CD4-positive, alpha-beta T cell treated with Interleukin-21 for 1 hour (primary cell): ENCODE results near the gene SUSD2.
"Not testable (repeated sequence)": the region's sequence is repeated elsewhere in the genome, so short reads cannot be mapped to it uniquely, and the experiment has no call there.

Experiments used
- DNase-seq: peaks from one replicate; pipeline ENCODE4 v3.0.0-alpha.2; 2020

The SUSD2 gene, protein sequence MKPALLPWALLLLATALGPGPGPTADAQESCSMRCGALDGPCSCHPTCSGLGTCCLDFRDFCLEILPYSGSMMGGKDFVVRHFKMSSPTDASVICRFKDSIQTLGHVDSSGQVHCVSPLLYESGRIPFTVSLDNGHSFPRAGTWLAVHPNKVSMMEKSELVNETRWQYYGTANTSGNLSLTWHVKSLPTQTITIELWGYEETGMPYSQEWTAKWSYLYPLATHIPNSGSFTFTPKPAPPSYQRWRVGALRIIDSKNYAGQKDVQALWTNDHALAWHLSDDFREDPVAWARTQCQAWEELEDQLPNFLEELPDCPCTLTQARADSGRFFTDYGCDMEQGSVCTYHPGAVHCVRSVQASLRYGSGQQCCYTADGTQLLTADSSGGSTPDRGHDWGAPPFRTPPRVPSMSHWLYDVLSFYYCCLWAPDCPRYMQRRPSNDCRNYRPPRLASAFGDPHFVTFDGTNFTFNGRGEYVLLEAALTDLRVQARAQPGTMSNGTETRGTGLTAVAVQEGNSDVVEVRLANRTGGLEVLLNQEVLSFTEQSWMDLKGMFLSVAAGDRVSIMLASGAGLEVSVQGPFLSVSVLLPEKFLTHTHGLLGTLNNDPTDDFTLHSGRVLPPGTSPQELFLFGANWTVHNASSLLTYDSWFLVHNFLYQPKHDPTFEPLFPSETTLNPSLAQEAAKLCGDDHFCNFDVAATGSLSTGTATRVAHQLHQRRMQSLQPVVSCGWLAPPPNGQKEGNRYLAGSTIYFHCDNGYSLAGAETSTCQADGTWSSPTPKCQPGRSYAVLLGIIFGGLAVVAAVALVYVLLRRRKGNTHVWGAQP

DNA sequence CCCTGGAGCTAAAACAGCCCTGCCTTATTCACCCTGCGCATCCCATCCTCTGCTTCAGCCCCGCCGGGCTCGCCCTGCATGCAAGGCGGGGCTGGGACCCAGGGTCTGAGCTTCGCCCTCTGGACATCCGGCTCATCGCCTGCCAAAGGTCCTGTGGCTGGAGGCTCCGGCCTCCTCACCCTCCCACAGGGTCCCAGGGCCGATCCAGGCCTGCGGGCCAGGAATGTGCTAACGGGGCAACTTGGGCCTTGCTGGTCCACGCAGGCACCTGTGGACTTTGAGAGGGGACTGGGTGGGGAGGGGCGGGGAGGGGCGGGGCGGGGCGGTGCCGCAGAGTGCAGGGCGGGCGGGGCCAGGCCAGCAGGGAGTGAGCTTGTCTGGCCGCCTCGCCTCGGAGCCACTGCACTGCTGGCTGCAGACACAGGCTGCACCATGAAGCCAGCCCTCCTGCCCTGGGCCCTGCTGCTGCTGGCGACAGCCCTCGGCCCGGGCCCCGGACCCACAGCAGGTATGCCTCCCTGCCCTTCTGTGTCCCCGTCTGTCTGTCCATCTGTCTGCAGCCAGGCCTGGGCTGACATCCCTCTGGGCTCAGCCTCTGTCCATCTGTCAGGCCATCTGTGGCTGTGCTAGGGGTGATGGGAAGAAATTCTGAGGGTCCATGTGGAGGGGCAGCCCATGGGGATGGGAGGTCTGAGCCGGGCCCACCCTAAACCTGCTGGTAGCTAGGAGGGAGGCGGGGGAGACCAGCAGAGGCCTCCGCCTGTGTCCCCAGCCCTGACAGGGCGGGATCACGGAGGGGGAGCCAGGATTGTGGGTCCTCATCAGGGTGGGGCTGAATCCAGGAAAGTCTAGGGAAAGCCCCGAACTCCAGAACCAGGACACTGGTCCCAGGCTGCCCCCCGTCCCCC lies at the start of gene SUSD2:
SUSD2 (plus strand) TSS at position 400 of the 908 bp plus-strand sequence; CDS start at position 433, 33 bp downstream.
- DNase-seq: no peak

DNA sequence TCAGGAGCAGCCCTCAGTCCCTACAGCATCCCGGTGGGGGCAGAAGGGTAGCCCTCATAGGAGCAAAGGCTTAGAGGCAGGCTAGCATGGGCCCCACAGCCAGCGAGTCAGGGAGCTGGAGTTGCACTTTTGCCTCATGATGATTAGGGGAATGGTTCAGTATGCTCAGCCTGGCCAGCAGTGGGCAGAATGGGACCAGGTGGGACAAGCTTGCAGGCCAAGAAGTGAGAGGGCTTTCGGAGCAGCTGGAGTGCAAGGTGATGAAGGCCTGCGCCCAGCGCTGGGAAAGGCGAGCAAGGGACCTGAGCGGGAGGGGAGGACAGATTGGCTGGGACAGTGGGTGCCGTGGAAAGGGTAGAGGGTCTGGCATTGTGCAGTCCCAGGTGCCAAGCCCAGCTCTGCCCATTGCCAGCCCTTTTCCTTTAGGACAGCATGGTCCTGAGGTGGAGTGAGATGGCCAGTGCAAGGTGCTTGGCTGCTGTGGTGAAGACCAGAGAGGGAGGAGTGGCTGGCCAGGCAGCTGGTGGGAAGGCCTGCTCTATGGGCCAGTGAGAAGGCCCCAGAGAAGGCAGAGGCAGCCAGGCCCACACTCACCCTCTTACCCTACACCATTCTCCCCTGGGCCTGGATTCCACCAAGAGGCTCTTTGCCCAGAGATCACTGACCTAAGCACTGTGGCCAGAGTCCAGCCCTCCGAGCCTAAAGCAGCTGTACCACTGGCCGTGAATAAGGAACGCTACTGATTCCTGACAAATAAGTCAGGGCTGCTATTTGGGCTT lies 47.9 kb upstream of the SUSD2 start:
- peak; percentile 56 for DNase-seq

DNA sequence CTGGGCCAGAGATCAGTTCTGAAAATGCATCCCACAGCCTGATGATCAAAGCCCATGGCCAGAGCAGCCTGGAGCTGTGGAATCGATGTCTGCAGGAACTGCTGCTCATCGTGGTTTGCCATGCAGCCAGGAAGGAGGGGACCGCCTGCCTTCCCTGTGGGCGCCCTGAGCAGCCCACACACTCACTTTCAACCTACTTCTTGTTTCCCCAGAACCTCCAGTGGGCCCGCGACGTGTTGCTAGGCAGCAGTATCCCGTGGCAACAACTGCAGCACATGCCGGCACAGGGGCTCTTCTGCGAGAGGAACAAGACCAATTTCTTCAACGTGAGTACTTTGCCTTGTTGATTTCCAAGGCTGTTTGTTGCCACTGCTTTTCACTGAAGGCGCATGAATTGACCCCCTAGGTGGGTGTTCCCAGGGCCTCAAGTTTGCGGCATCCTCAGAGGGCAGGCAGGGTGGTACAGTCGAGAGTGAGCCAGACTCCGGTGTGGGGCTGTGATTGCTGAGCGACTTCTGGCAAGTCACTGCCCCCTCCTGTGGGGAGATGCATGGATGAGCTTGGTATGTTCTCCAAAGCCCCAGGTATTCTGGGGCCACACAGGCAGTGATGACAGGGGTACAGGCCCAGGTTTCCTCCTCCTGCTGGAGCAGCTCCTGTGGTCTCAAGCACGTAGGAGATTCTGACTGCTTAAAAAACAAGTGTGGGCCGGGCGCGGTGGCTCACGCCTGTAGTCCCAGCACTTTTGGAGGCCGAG lies 47.0 kb upstream of the SUSD2 start:
- DNase-seq: peak; percentile 68

DNA sequence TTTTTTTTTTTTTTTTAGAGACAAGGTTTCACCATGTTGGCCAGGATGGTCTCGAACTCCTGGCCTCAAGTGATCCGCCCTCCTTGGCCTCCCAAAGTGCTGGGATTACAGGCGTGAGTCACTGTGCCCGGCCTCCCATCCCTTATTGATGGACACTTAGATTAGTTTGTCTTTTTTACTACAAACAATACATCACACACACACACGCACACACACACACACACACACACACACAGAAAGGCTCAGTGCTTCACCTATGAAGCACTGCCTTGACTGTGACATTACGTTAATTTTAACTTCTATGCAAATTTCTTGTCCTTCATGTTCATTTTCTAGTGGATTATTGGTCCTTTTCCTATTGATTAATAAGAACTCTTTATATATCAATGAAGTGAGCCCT lies 44.8 kb upstream of the SUSD2 start:
- DNase-seq: not testable (repeated sequence)

DNA sequence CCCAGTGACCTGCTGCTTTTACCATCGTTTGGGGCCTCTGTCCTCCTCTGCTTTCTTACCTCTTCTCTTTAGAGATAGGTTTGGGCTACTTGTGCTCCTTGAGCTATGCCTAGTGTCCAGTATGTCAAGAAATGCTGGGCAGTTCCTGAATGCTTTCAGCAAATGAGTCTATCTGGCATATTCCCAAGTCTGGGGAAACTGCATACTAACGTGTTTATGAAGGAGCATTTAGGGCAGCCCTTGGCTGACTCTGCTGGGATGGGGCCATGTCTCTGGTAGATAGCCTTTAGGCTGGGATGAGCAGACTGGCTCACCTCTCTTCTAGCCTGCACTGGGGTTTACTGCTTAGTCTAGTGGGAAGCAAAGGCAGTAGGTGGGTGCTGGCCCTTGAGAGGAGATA lies 43.7 kb upstream of the SUSD2 start:
- DNase-seq: no peak

DNA sequence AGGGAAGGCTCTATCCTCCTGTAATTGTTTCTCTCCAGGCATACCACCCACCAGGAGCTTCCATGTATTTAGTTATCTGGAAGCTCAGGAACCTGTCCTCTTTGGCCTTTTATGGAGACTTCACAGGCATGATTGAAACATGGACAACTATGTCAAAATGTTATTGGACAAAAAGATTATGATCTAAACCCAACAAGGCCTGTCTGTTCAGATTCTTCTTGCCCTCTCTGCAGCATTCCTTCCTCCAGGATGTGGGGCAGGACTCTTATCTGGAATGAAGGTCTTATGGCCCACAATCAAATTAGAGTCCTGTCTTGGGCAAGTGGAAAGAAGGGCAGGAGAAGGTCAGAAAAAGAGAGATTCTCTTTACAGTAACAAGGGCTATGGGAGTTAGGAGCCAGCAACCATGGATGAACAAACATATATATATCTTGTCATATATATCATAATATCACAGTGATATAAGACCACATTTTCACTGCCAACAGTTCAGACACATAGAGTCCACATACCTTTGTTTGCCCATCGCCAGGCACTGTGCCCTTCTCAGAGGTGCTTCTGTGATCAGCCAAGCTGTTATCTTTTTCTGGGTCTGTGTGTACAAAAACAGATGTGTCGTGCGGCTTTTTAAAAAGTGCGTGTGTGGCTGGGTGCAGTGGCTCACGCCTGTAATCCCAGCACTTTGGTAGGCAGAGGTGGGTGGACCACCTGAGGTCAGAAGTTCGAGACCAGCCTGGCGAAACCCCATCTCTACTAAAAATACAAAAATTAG lies 42.5 kb upstream of the SUSD2 start:
- DNase-seq: no peak

DNA sequence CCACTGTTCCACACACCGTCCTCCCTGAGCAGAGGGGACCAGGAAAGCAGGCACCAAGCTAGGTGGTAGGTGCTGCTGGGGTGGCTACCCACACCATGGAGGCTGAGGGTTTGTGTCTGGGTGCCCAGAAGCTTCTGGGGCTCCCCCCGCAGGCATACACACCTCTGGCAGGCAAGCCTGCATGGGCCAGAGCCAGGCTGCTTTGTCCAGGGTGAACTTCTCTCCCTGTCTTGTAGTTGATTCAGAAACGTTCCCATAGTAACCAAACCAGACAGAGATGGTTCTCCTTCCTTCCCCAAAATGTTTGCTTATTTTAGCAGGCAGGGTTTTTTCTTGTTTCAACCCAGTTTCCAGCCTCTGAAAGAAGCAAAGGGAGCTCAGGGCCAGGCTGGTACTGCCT lies 40.9 kb upstream of the SUSD2 start:
- DNase-seq: peak; percentile 26

DNA sequence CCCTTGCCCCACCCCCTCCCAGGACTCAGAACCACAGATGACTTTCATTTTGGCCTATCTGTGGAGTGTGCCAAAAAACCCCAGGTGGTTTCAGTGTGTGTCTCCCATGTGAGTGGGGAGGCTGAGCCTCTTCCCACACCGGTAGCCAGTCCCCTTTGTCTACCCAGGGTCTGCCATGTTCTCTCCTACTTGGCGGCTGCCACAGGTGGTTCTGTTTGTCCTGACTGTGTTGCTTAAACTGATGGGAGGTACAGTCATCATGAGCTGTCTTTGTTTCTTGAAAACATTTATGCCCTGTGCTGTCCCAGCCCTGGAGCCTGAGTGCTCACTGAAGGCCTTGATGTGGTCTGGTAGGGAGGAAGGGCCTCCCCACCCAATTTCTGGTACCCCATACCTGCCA lies 39.7 kb upstream of the SUSD2 start:
- DNase-seq: peak; percentile 32

DNA sequence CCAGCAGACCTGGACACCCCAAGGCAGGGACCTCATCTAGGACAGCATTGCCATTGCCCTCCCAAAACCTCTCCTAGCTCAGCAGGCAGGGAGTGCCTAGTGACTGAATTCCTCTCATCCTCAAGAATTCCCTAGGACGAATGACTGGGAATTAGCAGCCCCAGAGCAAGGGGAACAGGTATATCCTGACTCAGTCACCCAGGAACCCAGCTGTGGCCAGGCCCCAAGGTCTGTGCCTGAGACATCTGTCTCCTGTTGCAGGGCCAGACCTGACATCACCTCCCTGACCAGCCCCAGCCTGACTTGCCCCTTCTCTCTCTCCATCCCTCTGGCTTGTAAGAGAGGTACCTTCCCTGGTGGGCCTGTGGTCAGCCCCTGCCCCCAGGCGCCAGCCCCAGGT lies 39.0 kb upstream of the SUSD2 start:
- no peak for DNase-seq

DNA sequence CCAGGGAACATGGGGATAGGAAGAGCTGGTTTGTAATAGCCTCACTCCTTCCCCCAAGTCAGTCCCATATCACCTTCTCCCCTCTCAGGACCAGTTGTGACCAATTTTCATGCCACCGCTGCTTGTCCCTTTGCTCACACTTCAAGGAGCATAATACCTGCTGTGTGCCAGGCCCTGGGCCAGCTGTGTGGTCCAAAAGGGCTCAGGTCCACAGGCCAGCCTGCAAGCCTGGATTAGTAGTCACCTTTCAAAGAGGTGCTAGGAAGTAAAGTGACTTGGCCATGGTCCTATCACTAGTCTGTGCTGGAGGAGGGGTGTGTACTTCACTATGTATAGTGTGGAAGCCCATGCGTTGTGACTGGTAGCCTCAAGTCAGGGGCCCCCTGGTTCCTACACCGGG lies 38.5 kb upstream of the SUSD2 start:
- no peak for DNase-seq

DNA sequence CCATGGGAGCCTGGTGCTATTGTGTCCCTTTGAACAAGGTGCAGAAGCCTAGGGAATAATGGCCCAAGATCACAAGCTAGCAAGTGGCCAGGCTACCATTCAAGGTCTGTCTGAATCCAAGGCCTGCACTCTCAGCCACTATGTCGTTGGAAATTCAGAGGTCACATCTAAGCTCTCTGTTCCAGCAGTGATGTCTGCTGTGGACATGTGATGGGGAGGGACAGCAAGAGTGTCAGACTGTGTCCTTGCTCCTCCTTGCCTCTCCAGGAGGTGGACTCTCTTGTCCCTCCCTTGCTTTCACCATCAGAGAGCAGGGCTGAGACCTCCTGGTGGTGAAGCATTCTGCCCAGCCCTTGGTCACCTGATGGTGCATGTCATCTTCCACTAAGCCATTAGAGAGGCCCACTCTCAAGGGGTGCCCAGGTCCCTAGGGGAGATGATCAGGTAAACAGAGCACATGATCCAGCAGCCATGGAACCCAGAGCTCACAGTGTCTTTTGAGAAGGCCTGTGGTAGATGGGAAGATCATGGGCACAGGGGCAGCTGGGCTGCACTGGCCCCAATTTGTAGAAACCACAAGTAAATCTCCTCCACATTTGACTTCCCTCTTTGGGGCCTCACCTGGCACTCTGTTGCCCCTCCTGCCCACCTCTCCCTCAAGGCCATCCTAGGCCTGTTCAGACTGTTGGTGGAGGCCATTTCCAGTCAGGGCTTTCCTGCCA lies 37.1 kb upstream of the SUSD2 start:
- no peak for DNase-seq

DNA sequence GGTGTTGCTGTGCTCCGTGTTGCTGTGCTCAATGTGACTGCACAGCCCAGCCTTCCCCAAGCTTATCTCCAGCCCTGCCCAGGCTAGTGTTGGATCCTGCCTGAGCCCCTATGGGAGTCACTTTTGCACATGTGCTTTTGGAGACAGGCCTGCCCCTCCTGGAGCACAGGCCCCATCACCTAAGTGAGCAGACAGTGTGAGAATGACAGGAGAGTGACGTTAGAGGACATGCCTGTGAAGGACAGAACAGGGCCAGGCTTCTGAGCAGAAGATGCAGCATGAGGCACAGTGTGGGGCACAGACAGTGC lies 36.6 kb upstream of the SUSD2 start:
- no peak for DNase-seq

DNA sequence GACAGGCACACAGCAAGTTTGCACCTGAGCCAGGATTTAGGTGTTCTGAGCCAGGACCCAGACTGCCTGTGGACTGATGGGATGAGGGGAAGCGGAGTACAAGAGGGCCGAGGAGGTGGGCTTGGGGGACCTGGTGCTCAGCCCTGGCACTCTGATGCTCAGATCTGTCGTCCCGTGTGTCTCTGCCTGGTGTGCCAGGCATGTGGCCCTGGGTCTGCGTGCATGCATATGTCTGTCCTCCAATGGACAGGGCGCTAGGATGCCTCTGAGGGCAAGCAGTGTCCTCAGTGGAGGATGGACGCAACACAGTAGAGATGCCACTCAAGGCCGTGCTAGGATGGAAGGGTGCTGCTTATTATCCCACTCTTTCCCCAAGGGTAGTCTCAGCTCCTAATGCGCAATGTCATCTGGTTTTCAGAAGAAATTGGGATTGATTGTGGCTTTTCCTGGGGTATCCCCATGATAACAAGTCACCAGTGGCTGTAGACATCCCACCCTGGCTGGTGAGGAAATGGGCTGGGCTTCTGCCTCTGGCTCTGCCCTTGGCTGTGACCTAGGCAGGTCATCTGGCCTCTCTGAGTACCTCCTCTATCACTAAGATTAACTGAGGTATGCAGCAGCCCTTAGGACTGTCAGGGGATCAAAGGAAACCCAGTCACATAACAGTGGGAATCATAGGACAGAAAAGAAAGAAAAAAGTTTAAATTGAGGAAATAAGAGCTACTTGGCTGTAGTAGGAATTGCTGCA lies 35.7 kb upstream of the SUSD2 start:
- no peak for DNase-seq

DNA sequence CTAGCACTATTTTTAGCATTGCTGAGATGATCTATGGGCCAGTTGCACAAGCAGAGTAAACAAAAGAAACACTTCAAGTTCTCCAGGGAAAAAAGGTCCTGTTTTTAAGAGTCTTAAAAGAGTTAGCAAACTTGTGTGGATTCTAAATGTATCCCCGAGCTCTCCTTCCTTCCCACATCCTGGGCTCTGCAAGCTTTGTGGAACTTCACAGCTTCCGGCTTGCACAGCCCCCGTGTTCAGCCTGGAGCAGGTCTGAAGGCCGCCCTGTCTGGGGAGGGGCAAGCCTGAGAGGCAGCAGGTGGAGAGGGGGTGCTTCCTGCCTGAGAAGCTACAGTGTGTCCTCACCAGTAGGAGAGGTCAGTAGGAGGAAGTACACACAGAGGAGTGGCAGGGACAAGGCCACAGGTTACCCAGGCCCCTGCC lies 35.1 kb upstream of the SUSD2 start:
- peak; percentile 30 for DNase-seq

DNA sequence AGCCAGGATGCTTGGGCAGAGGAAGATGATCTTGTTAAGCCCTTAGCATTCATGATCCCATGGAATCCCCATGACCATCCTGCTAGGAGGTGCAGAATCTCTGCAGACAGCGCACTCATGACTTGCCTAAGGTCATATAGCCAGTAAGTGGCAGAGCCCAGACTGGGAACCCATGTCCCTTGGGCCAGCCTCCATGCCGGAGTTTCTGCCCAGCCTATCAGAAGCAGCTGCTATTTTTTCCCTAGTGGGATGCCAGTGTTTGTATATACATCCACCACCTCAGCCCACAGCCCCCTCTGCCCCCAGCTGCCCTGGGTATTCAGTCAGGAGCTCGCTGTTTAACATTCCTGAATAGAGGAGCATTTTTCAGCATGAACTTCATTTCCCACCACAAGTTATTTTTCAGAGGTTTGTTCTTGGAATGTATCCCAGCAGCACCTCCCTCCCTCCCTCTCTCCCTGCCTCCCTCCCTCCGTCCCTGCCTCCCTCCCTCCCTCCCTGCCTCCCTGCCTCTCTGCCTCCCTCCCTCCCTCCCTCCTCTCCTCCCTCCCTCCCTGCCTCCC lies 34.4 kb upstream of the SUSD2 start:
- DNase-seq: no peak

DNA sequence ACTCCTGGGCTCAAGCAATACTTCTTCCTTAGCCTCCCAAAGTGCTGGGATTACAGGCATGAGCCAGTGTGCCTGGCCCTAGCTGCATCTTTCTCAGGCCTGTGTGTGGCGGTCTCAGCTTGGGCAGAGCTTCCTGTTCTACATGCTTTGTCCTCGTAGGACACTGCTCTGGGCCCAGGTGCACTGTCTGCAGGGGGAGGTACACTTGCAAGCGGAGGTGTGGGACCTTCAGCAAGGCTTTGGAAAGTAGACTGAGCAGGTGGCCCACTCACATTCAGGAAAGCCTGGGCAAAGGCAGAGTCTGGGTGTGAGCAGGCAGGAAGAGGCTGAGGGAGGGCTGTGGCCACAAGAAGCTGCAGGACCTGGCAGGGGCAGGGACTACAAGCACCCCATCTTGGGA lies 33.6 kb upstream of the SUSD2 start:
- no peak for DNase-seq

DNA sequence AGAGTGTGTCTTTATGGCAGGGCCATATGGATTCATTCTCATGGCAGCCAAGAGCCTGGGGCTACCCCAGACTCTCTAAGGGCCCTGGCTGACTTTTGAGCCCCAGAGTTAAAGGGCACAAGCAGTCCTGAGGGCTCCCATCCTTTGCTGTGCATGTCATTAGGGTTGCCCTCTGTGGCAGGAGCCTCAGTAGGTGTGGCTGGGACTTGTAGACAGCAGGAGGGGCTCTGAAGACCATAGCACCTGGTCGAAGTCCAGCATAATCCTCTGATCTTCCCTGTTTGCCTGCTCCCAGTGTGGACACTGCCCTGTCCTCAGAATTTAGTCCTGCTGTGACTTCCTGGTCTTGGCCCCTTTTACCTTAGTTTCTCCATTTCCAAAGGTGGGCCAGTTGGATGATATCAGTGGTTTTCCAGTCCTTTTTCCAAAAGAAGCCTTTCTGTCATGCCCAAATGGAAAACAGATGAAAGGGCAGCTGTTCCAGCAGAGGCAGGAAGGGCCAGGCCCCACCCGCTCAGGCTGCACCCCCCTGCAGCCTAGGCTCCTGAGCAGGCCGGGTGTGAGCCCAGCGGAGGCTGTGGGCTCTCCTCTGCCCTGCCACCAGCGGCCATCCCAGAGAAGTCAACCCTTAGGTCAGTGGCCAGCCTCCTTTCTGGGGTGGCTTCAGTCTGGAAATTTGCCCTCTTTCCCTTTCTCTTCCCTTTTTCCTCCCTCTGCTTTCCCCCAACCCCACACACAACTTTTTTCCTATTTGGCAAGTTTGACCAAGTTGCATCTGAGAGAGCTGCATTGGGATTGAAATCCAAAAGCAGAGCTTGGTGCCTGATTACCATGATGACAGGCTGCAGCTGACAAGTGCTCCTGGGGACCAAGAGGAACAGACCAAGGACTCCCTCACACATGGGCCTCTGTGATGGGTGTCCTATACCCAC lies 32.8 kb upstream of the SUSD2 start:
- no peak for DNase-seq

DNA sequence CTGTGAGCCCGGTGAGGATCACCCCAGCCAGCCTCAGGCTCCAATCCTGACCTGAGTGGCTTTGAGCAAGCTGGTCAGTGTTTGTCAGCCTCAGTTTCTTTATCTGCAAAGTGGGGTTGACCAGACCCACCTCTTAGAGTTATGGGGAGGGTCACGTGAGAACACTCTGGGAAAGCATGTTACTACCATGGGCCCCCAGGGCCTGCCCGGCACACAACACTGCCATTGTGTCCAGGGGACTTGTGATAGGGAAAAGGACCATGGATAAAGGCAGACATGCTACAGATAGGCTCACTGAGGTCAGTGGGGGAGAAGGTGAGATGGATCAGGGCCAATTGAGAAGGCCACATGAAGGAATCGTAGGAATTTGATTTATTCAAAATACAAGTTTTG lies 32.1 kb upstream of the SUSD2 start:
- DNase-seq: no peak
